ENCODE results near the gene OR13C5. TPM values are rescaled to one million over a fixed set of nuclear protein-coding genes. Genes with fewer than 3 reads are reported as not detected.
"Not testable (repeated sequence)": the region's sequence is repeated elsewhere in the genome, so short reads cannot be mapped to it uniquely, and the experiment has no call there.

The OR13C5 gene
- total and polyA plus RNA-seq, 2 donors (not counting 1 experiment from before 2014, with no cell fraction given): not detected

DNA sequence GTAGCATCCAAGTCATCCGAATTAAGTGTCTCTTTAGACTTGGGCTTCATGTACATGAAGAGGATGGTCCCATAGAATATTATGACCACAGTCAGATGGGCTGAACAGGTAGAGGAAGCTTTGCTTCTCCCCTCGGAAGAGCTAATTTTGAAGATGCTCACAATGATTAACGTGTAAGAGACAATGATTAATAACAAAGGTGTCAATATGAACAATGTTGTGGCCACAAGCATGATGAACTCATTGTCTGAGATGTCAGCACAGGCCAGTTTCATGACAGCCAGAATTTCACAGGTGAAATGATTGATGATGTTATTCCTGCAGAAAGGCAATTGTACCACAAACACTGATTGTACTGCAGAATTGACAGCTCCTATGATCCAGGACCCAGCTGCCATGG is 5.6 kb upstream of the OR13C5 start:
- H2AFZ ChIP-seq (ENCODE audit: low read length): no peak overlapping the region
- no peak for DNase-seq (ENCODE audit: low read depth in 2 of 2)
- TF ChIP-seq, protein P1, sequence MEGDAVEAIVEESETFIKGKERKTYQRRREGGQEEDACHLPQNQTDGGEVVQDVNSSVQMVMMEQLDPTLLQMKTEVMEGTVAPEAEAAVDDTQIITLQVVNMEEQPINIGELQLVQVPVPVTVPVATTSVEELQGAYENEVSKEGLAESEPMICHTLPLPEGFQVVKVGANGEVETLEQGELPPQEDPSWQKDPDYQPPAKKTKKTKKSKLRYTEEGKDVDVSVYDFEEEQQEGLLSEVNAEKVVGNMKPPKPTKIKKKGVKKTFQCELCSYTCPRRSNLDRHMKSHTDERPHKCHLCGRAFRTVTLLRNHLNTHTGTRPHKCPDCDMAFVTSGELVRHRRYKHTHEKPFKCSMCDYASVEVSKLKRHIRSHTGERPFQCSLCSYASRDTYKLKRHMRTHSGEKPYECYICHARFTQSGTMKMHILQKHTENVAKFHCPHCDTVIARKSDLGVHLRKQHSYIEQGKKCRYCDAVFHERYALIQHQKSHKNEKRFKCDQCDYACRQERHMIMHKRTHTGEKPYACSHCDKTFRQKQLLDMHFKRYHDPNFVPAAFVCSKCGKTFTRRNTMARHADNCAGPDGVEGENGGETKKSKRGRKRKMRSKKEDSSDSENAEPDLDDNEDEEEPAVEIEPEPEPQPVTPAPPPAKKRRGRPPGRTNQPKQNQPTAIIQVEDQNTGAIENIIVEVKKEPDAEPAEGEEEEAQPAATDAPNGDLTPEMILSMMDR (conservative IDR thresholded peaks at IDR 0.05 in 1 of 2, IDR thresholded peaks at IDR 0.05 in 1 of 2; ENCODE audit: low read depth in 1 of 2, low read length in 2 of 2): no peak
- no peak for TF ChIP-seq EZH2 (IDR thresholded peaks at IDR 0.05; ENCODE audit: low read length, missing control alignments)
- H3K27ac ChIP-seq (ENCODE audit: insufficient read depth, low read length): no peak overlapping the region
- no peaks in the 10 kb centered on the region for H3K9me3 ChIP-seq (ENCODE audit: control insufficient read depth, insufficient read depth, low read depth, low read length)
- H3K79me2 ChIP-seq (ENCODE audit: control insufficient read depth, insufficient read depth, low read length): no peaks in the 10 kb centered on the region
- H3K36me3 ChIP-seq (ENCODE audit: control insufficient read depth, insufficient read depth, low read length): no peaks in the 10 kb centered on the region
- no peak overlapping the region for H3K4me2 ChIP-seq (ENCODE audit: extremely low read depth, insufficient read depth, low read length)
- no peaks in the 10 kb centered on the region for H3K4me1 ChIP-seq (ENCODE audit: control insufficient read depth, extremely low read depth, insufficient read depth, low read length)
- H3K9ac ChIP-seq (ENCODE audit: insufficient read depth, low read length): no peak overlapping the region
- no peak overlapping the region for H3K4me3 ChIP-seq (replicated peaks in 1 of 4; ENCODE audit: control extremely low read depth in 1 of 4, insufficient read depth in 1 of 4, low read depth in 3 of 4, low read length in 4 of 4)
- no peaks in the 10 kb centered on the region for H3K27me3 ChIP-seq (ENCODE audit: control insufficient read depth, insufficient read depth, low read length)
- no peaks in the 10 kb centered on the region for H4K20me1 ChIP-seq (ENCODE audit: control insufficient read depth, extremely low read depth, insufficient read depth, low read length)

DNA sequence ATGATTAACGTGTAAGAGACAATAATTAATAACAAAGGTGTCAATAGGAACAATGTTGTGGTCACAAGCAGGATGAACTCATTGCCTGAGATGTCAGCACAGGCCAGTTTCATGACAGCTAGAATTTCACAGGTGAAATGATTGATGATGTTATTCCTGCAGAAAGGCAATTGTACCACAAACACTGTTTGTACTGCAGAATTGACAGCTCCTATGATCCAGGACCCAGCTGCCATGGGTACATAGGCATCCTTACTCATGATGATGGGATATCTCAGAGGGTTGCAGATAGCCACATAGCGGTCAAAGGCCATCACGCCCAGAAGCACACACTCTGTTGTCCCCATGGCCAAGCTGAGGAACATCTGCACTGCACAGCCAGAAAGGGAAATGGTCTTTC is 464 bp downstream of the OR13C5 start:
- H3K36me3 ChIP-seq (ENCODE audit: control insufficient read depth, insufficient read depth, low read length): not testable (repeated sequence)

DNA sequence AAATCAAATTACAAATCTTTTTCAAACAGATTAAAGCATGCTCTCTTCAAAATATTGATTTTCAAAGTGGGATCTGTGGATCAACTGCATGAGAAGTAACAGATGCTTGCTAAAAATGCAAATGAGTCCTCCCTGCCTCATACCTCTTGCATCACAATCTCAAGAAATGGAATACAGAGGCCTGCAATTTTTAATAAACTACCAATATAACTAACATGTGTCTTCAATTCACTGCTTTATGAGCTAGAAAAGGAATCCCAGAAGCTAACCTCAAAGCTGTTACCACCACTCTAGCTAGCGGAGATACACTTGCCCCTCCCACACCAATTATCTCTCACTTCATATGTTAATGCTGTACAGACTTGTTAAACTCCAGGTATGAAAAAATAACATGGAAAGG is 9.6 kb downstream of the OR13C5 start:
- DNase-seq (ENCODE audit: low read depth in 2 of 2): no peak
- no peak overlapping the region for H3K4me2 ChIP-seq (ENCODE audit: extremely low read depth, insufficient read depth, low read length)

More for the DNA sequence above, 464 bp downstream of the OR13C5 start:
- H3K4me2 ChIP-seq (ENCODE audit: extremely low read depth, insufficient read depth, low read length); H2AFZ ChIP-seq (ENCODE audit: low read length); H3K79me2 ChIP-seq (ENCODE audit: control insufficient read depth, insufficient read depth, low read length); H3K9me3 ChIP-seq (ENCODE audit: control insufficient read depth, insufficient read depth, low read depth, low read length); H3K4me3 ChIP-seq (replicated peaks in 1 of 4; ENCODE audit: control extremely low read depth in 1 of 4, insufficient read depth in 1 of 4, low read depth in 3 of 4, low read length in 4 of 4); H3K9ac ChIP-seq (ENCODE audit: insufficient read depth, low read length); DNase-seq (ENCODE audit: low read depth in 2 of 2); H4K20me1 ChIP-seq (ENCODE audit: control insufficient read depth, extremely low read depth, insufficient read depth, low read length); H3K27ac ChIP-seq (ENCODE audit: insufficient read depth, low read length); H3K4me1 ChIP-seq (ENCODE audit: control insufficient read depth, extremely low read depth, insufficient read depth, low read length); H3K27me3 ChIP-seq (ENCODE audit: control insufficient read depth, insufficient read depth, low read length): not testable (repeated sequence)

More for the DNA sequence above, 9.6 kb downstream of the OR13C5 start:
- Histone ChIP-seq H4K20me1 (ENCODE audit: control insufficient read depth, extremely low read depth, insufficient read depth, low read length) (no peaks in the 10 kb centered on the region), H3K27me3 (ENCODE audit: control insufficient read depth, insufficient read depth, low read length) (no peaks in the 10 kb centered on the region), H3K27ac (ENCODE audit: insufficient read depth, low read length) (no peak overlapping the region), H3K4me3 (replicated peaks in 1 of 4; ENCODE audit: control extremely low read depth in 1 of 4, insufficient read depth in 1 of 4, low read depth in 3 of 4, low read length in 4 of 4) (no peak overlapping the region), H3K79me2 (ENCODE audit: control insufficient read depth, insufficient read depth, low read length) (no peaks in the 10 kb centered on the region), H2AFZ (ENCODE audit: low read length) (no peak overlapping the region), H3K4me1 (ENCODE audit: control insufficient read depth, extremely low read depth, insufficient read depth, low read length) (no peaks in the 10 kb centered on the region), H3K36me3 (ENCODE audit: control insufficient read depth, insufficient read depth, low read length) (no peaks in the 10 kb centered on the region), H3K9me3 (ENCODE audit: control insufficient read depth, insufficient read depth, low read depth, low read length) (no peaks in the 10 kb centered on the region), H3K9ac (ENCODE audit: insufficient read depth, low read length) (no peak overlapping the region)
- TF ChIP-seq EZH2 (IDR thresholded peaks at IDR 0.05; ENCODE audit: low read length, missing control alignments): no peak
- TF ChIP-seq, protein P1 (conservative IDR thresholded peaks at IDR 0.05 in 1 of 2, IDR thresholded peaks at IDR 0.05 in 1 of 2; ENCODE audit: low read depth in 1 of 2, low read length in 2 of 2): no peak
